Measurements from ENCODE around the gene SYT8. TPM values are rescaled to one million over a fixed set of nuclear protein-coding genes. Genes with fewer than 3 reads are reported as not detected.

Gene SYT8
- total and polyA plus RNA-seq, 2 of the 8 experiments (the other 6 are each of a cell fraction or from before 2014, with no cell fraction given), result not detected

DNA sequence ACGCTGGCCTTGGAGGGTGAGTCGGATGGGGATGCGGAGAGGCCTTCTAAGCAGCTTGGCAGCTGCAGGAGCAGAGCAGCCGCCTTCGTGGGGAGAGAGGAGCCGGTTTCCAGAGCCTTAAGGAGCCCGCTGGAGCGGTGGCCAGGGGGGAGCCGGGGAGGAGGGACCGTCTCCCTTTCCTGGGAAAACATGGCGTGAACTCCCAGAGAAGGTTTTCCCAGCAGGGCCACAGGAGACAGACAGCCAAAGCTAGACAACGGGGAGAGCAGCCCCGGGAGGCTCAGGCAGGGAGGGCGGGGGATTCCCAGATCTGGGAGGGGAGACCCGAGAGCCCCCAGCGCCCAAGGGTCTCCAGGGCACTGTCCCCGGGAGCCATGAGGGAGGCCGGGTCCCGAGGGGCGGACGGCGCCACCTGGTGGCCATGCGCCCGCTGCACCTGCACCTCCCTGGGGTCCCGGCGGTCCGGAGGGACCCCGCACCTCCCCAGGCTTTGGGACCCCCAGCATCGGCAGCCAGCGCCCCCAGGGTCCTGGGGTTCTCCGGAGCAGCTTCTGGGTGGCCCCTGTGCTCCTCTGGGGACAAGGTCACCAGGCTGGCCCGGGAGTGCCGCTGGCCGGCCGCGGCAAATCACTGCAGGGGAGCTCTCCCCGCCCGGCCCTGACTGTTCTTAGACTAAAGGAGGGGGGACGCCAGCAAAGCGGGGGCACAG, 2.4 kb upstream of the SYT8 start (continued):
- TF ChIP-seq SIN3A (conservative IDR thresholded peaks at IDR 0.05 in 1 of 2, IDR thresholded peaks at IDR 0.05 in 1 of 2; ENCODE audit: low read depth in 1 of 2, low read length in 2 of 2) (no peak), SP4 (IDR thresholded peaks at IDR 0.05; ENCODE audit: low read length) (no peak), CEBPB (IDR thresholded peaks at IDR 0.05; ENCODE audit: low read depth, low read length) (no peak), SP1 (IDR thresholded peaks at IDR 0.05; ENCODE audit: low read depth, low read length) (no peak), RBBP5 (IDR thresholded peaks at IDR 0.05; ENCODE audit: borderline replicate concordance, low read depth, low read length) (no peak), FOSL1 (IDR thresholded peaks at IDR 0.05; ENCODE audit: insufficient read depth, low read depth, low read length) (no peak), TAF1 (IDR thresholded peaks at IDR 0.05; ENCODE audit: low read depth, low read length) (no peak), SP2 (IDR thresholded peaks at IDR 0.05; ENCODE audit: low read length) (no peak), HDAC6 (IDR thresholded peaks at IDR 0.05; ENCODE audit: low read depth, low read length) (no peak), JUN (IDR thresholded peaks at IDR 0.05; ENCODE audit: low read depth, low read length) (no peak), EZH2 (IDR thresholded peaks at IDR 0.05; ENCODE audit: low read depth, low read length, severe bottlenecking) (peak; percentile 20), RAD21 (IDR thresholded peaks at IDR 0.05 in 1 of 2, conservative IDR thresholded peaks at IDR 0.05 in 1 of 2; ENCODE audit: low read depth in 2 of 2, low read length in 2 of 2) (peak; percentile 67 to 79)
